Dendritic cell treated with granulocyte-macrophage colony-stimulating factor and Interleukin-4, amounts not matched to agents 40 ng/mL and 50 ng/mL, for 4 days (primary cell): ENCODE results near the gene OR2H2.

Experiments
- H3K27ac Mint-ChIP-seq: one replicate; pipeline ENCODE4 v1.8.0; 2022; ENCODE audit warnings: mild to moderate bottlenecking, mixed read lengths
- H3K27me3 Mint-ChIP-seq: one replicate; pipeline ENCODE4 v1.8.0; 2022; ENCODE audit warnings: mild to moderate bottlenecking, mixed read lengths
- H3K36me3 Mint-ChIP-seq: one replicate; pipeline ENCODE4 v1.8.0; 2022; ENCODE audit warnings: low read depth, mixed read lengths
- H3K4me1 Mint-ChIP-seq: one replicate; pipeline ENCODE4 v1.8.0; 2022; ENCODE audit warnings: low read depth, mixed read lengths
- H3K4me3 Mint-ChIP-seq: one replicate; pipeline ENCODE4 v1.8.0; 2022; ENCODE audit warnings: mild to moderate bottlenecking, moderate library complexity, mixed read lengths
- H3K9me3 Mint-ChIP-seq: one replicate; pipeline ENCODE4 v1.8.0; 2022; ENCODE audit warnings: mixed read lengths
- intact Hi-C: fragments of 100-400 bp; cut with micrococcal nuclease; formaldehyde crosslinking; loops from one replicate; pipeline ENCODE4 v1.15.0; 2022

The OR2H2 gene

DNA sequence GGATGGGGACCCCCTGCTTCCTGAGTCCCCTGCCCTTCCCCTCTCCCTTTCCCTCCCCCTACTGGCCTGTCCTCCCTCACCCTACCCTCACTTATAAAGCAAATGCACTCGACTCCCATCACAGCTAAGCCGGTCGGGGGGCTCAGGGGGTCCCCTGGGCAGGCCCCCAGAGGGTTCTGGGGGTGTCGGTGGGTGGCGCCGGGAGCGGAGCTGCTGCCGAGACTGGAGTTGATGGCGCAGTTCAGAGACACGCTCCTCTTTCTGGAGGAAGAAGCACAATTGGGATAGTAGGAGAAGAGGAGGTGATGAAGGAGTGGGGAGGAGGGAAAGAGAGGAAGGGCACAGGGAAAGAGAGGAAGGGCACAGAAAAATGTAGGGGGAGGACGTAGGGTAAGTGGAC is 18.5 kb downstream of the OR2H2 start:
- Mint-ChIP-seq H3K4me1 (no peaks in the 10 kb centered on the region), H3K27ac (no peak overlapping the region), H3K4me3 (no peak overlapping the region), H3K27me3 (no peaks in the 10 kb centered on the region), H3K36me3 (peaks cover 73% of the 10 kb centered on the region), H3K9me3 (no peaks in the 10 kb centered on the region)
- intact Hi-C loops: no loop called here

DNA sequence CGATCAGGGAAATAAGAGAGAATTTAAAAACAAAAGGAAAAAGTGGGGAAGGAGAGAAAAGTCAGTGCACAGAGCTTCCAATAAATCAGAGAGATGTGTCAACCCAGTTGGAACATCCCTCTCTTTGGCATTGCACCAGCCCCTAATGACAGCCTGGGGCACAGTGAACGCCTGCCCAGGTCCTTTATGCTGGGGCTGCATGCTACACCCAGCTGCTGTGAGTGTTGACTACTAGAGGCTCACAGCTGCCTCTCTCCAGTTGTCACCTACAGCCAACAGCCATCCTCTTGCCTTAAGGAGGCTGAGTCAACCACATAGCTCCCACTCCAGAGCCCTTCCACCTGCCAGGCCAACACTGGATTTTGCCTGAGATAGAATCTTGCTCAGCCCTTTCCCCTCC is 19.0 kb downstream of the OR2H2 start:
- no peaks in the 10 kb centered on the region for H3K9me3 Mint-ChIP-seq
- no peaks in the 10 kb centered on the region for H3K4me1 Mint-ChIP-seq
- H3K4me3 Mint-ChIP-seq: no peak overlapping the region
- intact Hi-C loops: no loop called here
- no peaks in the 10 kb centered on the region for H3K27me3 Mint-ChIP-seq
- peaks cover 78% of the 10 kb centered on the region for H3K36me3 Mint-ChIP-seq
- no peak overlapping the region for H3K27ac Mint-ChIP-seq

DNA sequence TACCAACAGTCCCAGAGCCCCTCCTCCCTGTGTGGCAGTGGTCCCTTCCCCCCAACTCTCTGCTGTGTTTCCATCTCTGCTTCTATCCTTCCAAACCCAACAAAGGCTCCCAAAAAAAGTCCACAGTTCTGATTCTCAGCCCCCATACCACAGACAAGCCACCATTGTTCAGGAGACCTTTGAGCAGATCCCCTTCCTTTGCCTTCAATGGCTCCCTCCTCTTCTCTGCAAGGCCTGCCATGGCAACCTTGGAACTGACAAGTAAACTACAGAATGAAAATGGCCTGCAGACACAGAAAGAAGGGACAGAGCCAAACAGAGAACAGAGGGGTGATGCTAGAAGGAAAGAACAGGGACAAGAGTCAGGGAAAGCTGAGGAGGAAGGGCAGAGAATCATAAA is 23.2 kb downstream of the OR2H2 start:
- H3K27ac Mint-ChIP-seq: no peak overlapping the region
- no peaks in the 10 kb centered on the region for H3K4me1 Mint-ChIP-seq
- no peak overlapping the region for H3K4me3 Mint-ChIP-seq
- H3K27me3 Mint-ChIP-seq: no peaks in the 10 kb centered on the region
- H3K36me3 Mint-ChIP-seq: peaks cover 87% of the 10 kb centered on the region
- intact Hi-C loops: no loop called here
- no peaks in the 10 kb centered on the region for H3K9me3 Mint-ChIP-seq

GRCh38 chr6:29610540-29610939 is 25.6 kb downstream of the OR2H2 start:
- Mint-ChIP-seq H3K36me3 (peaks cover 89% of the 10 kb centered on the region), H3K9me3 (no peaks in the 10 kb centered on the region), H3K27ac (no peak overlapping the region), H3K27me3 (no peaks in the 10 kb centered on the region), H3K4me1 (no peaks in the 10 kb centered on the region), H3K4me3 (no peak overlapping the region)
- intact Hi-C loops: no loop called here

- Mint-ChIP-seq H3K9me3 (no peaks in the 10 kb centered on the region), H3K27me3 (no peaks in the 10 kb centered on the region), H3K36me3 (peaks cover 87% of the 10 kb centered on the region), H3K4me3 (no peak overlapping the region), H3K4me1 (no peaks in the 10 kb centered on the region), H3K27ac (no peak overlapping the region)
- intact Hi-C loops: no loop called here
Observed at GRCh38 chr6:29611426-29611825, 26.5 kb downstream of the OR2H2 start.

- Mint-ChIP-seq H3K27me3 (no peaks in the 10 kb centered on the region), H3K4me3 (no peak overlapping the region), H3K36me3 (peaks cover 86% of the 10 kb centered on the region), H3K4me1 (peaks cover 17% of the 10 kb centered on the region), H3K9me3 (no peaks in the 10 kb centered on the region), H3K27ac (no peak overlapping the region)
- intact Hi-C loops: no loop called here
Observed at GRCh38 chr6:29617782-29618554, 33.0 kb downstream of the OR2H2 start.

- no peaks in the 10 kb centered on the region for H3K9me3 Mint-ChIP-seq
- peaks cover 85% of the 10 kb centered on the region for H3K36me3 Mint-ChIP-seq
- no peak overlapping the region for H3K4me3 Mint-ChIP-seq
- intact Hi-C loops: no loop called here
- peak overlapping the region; percentile 60 for H3K27ac Mint-ChIP-seq
- H3K4me1 Mint-ChIP-seq: peaks cover 30% of the 10 kb centered on the region
- peaks cover 7% of the 10 kb centered on the region for H3K27me3 Mint-ChIP-seq
Observed at GRCh38 chr6:29619578-29620160, 34.7 kb downstream of the OR2H2 start.

- H3K27me3 Mint-ChIP-seq: peaks cover 15% of the 10 kb centered on the region
- peak overlapping the region; percentile 60 for H3K27ac Mint-ChIP-seq
- intact Hi-C loops: no loop called here
- H3K36me3 Mint-ChIP-seq: peaks cover 76% of the 10 kb centered on the region
- peaks cover 38% of the 10 kb centered on the region for H3K4me1 Mint-ChIP-seq
- H3K9me3 Mint-ChIP-seq: no peaks in the 10 kb centered on the region
- H3K4me3 Mint-ChIP-seq: no peak overlapping the region
Observed at GRCh38 chr6:29620630-29621029, 35.7 kb downstream of the OR2H2 start.

- intact Hi-C loops: no loop called here
- peaks cover 52% of the 10 kb centered on the region for H3K4me1 Mint-ChIP-seq
- no peak overlapping the region for H3K4me3 Mint-ChIP-seq
- H3K36me3 Mint-ChIP-seq: peaks cover 51% of the 10 kb centered on the region
- no peaks in the 10 kb centered on the region for H3K9me3 Mint-ChIP-seq
- H3K27ac Mint-ChIP-seq: no peak overlapping the region
- H3K27me3 Mint-ChIP-seq: peaks cover 40% of the 10 kb centered on the region
Observed at GRCh38 chr6:29624520-29624961, 39.6 kb downstream of the OR2H2 start.

DNA sequence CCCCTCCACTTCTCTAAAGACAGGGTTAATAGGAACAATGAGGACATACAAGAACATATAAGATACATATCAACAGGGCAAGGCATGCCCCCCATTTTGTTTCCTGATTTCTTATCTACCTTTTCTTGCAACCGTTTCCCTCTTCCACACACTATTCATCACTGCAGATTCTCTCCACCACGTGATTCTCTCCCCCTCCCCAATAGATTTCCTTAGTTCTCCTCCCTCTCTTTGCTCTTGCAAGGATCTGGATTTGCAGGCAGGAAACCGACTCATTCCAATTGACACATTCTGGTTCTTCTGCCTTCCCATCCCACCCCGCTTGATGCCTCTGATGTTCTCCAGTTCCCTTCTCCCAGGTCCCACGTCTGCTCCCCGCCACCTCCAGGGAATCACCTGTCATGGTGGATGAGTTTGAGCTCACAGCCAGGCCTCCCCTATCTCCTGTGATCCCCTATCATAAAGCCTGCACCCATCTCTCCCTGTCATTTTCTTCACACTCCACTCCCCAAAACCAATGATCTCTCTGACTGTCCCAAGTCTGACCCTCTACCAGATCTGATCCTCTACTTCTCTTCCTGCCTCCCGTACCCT is 40.5 kb downstream of the OR2H2 start:
- Mint-ChIP-seq H3K4me3 (no peak overlapping the region), H3K4me1 (peaks cover 53% of the 10 kb centered on the region), H3K36me3 (peaks cover 51% of the 10 kb centered on the region), H3K27me3 (peaks cover 48% of the 10 kb centered on the region), H3K9me3 (no peaks in the 10 kb centered on the region), H3K27ac (no peak overlapping the region)
- intact Hi-C loops: no loop called here

DNA sequence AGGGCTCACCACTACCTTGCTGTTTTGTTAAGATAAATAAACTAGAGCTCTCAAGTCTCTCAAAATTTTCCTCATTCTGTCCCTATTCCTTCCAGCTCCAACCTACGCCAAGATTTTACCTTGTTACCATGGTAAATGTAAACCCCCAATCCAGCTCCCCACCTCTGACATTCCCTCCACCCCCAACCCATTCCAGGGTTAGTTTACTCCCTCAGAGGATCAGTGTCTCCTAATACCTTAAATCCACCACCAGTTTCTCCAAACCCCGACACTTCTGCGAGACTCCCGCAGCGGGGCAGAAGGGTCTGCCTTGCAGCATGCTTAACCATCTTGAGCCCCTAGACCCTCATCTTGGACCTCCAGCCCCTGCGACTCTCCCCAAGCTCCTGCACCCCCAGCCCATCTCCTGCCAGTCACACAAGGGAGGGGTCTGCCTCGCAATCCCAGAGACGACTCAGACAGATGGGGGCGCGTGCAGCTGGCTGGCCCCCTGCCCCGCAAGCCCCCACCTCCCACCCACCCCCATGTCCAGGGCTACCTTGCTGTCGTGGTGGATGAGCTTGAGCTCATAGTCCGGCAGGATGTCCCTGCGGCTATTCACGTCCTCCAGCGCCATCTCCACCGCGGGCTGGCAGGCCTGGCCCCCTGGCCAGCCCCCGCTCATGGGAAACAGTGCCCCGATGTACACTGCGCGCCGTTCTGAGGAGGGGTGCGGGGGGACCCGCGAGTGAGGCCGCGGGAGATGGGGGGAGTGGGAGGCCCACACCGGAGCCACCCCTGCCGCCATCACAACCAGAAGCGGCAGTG is 42.2 kb downstream of the OR2H2 start:
- peaks cover 62% of the 10 kb centered on the region for H3K4me1 Mint-ChIP-seq
- peaks cover 65% of the 10 kb centered on the region for H3K27me3 Mint-ChIP-seq
- intact Hi-C loops: no loop called here
- peaks cover 47% of the 10 kb centered on the region for H3K36me3 Mint-ChIP-seq
- no peak overlapping the region for H3K27ac Mint-ChIP-seq
- H3K4me3 Mint-ChIP-seq: peak overlapping the region; percentile 60
- no peaks in the 10 kb centered on the region for H3K9me3 Mint-ChIP-seq

GRCh38 chr6:29627755-29628418 is 43.0 kb downstream of the OR2H2 start:
- Mint-ChIP-seq H3K27me3 (peaks cover 67% of the 10 kb centered on the region), H3K27ac (peak overlapping the region; percentile 62), H3K9me3 (no peaks in the 10 kb centered on the region), H3K36me3 (peaks cover 42% of the 10 kb centered on the region), H3K4me3 (peak overlapping the region; percentile 85), H3K4me1 (peaks cover 64% of the 10 kb centered on the region)
- intact Hi-C loops: no loop called here

GRCh38 chr6:29628419-29629281 is 43.7 kb downstream of the OR2H2 start:
- Mint-ChIP-seq H3K4me3 (peak overlapping the region; percentile 85), H3K27ac (peak overlapping the region; percentile 62), H3K9me3 (no peaks in the 10 kb centered on the region), H3K27me3 (peaks cover 67% of the 10 kb centered on the region), H3K4me1 (peaks cover 69% of the 10 kb centered on the region), H3K36me3 (peaks cover 39% of the 10 kb centered on the region)
- intact Hi-C loops: no loop called here
